ENCODE data around the gene TMEM221.
A peak's percentile ranks its signal among the peaks of the same experiment; 100 is the strongest.

Gene TMEM221

DNA sequence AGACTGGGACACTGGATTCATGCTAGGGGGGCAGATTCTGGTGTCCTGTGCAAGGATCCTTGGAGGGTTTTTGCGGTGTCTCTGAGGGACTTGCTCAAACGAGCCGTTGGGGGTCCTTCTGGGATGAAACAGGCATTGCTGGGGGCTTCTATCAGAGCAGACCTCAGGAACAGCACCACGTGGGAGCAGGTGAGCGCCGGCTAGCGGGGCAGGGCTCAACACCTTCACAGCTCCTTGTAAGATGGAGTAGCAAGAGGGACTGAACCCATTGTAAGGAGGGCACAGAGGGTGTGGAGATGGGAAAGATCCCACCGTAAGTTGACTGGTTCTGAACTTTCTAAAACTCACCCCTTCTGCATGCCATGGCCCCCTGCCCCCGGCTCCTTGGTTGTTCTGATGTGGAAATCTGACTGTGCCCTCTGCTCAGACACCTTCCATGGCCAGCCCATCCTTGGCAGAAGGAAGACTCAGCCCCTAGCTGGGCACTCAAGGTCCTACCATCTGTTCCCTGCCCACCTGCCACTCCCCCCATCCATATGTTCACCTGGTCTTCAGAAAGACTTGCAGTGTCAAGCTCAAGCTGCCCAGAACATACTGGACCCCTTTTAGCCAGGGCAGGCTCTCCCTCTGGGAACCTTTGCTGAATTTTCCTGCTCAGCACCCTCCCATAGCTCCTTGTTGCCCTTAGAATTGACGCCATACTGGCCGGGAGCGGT lies 23.1 kb upstream of the TMEM221 start:
- DNase-seq, result no peak

DNA sequence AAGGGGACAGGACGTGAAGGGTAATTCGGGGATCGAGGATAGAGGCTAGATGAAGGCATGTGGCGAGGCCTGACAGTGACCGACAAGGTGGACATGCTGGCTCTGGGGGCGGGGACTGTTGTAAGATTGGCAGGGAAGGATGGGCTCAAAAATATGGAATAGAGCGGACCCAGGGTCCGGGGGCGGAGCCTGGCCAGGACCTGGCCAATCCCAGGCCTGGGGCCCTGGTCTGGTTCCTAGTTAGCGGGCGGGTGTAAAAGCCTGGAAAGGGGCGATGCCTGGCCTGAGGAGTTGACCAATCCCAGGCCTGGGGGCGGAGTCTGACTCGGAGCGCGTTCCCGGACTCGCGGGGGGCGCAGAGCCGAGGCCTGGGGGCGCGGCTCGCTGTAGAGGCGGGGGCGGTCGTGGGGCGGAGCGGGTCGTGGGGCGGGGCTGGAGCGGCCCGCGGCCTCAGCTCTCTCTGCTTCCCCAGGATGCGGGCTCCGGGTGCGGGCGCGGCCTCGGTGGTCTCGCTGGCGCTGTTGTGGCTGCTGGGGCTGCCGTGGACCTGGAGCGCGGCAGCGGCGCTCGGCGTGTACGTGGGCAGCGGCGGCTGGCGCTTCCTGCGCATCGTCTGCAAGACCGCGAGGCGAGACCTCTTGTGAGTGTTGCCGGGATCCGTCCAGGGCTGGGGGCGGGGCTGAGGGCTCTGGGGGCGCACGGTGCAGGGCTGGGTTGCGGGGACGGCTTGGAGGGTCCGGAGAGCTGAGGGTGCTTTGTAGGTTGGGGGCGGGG lies 21.8 kb upstream of the TMEM221 start, which contains the start of gene SLC27A1:
Gene SLC27A1, plus strand, starts transcription at position 457 of the 774 bp plus-strand sequence. Its CDS starts 17 bp downstream, at position 474.
- peak; percentile 98 for DNase-seq

DNA sequence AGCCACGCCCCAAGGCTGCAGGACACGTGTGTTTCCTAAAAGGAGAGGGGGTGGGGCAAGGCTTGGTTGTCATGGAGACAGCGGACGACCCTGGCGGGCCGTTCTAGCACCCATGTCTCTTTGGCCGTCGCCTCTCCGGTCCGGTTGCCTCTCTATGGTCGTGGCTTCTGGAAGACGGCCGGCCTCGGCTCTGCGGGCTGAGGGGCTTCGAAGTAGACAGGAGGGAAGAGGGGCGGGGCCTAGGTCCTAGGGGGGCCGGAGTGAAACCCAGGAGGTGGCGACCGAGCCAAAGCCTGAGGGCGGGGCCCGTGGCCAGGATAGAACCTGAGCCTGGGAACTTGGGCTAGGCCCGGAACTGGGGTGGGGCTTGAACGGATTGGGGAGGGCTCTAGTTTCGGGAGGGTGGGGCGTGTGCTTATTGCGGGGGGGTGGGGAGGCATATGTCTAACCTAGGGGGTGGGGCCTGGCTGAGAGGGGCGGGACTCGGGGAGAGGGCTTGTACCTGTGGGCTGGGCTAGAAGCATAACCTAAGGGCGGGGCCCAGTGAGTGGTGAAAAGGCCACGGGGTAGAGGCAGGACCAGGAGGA lies 21.1 kb upstream of the TMEM221 start:
- peak; percentile 94 for DNase-seq

DNA sequence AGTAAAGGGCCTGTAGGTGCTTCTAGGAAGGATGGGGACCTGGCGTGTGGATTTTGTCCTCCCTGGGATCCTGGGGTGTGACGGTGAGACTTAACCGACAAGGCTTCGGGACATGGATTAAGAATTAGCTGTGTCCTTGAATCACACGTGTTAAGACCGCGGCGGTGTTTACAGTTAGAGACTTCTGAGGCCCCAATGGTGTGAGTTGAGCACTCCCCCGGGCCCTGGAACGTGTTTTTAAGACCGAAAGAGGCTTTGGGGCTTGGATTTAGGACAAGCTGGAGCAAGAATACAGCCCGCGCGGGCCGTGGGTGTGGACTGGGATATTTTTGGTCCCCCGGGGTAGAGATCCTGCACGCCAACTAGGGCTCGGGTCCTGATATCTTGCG lies 20.6 kb upstream of the TMEM221 start:
- DNase-seq, result no peak

DNA sequence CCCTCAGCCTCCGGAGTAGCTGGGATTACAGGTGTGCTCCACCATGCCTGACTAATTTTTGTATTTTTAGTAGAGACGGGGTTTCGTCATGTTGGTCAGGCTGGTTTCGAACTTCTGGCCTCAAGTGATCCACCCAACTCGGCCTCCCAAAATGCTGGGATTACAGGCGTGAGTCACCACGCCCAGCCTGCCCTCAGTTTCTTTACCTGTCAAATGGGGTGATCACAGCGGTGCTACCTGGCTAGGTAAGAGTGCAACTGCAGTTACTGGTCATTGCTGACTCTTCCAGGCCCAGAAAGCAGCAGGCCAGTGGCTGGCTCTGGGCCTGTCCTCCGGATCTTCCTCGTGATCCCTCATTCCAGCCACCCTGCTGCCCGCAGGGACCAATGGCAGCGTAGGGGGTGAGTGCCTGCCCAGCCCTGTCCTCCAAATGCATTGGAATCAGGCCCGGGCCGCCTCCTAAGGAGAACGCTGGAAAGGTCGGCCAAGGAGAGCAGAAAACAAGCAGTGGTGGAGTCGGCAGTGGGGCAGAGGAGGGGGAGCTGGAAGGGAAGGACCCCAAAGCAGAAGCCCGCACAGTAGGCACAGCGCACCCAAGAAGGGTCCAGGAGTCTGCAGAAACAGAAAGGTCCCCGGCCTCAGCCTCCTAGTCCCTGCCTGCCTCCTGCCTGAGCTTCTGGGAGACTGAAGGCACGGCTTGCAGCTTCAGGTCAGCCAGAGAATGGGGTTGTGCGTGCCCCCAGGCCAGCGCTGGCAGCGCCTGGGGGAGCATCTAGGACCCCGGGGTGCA lies 20.0 kb upstream of the TMEM221 start:
- DNase-seq, result no peak

DNA sequence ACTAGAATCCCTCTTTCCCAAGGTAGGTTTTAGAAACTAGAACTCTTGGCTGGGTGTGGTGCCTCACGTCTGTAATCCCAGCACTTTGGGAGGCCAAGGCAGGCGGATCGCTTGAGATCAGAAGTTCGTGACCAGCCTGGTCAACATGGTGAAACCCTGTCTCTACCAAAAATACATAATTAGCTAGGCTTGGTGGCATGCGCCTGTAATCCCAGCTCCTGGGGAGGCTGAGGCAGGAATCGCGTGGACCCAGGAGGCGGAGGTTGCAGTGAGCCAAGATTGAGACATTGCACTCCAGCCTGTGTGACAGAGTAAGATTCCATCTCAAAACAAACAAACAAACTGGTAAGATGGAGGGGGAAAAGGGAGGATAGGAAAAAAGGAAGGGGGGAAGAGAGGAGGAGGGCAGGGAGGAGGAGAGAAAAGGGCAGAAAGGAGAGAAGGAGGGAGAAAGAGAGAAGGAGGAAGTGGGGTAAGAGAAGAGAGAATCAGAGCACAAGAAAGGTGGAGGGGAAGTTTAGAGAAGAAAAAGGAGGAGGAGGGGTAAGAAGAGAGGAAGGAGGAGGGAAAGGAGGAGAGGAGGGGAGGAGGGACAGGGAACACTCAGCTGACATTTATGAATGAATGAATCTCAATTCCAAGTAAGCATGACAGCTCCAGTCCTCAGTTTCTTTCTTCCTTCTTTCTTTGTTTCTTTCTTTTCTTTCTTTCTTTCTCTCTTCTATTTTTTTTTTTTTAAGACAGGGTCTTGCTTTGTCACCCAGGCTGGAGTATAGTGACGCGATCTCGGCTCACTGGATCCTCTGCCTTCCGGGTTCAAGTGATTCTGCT lies 19.2 kb upstream of the TMEM221 start:
- DNase-seq, result no peak

DNA sequence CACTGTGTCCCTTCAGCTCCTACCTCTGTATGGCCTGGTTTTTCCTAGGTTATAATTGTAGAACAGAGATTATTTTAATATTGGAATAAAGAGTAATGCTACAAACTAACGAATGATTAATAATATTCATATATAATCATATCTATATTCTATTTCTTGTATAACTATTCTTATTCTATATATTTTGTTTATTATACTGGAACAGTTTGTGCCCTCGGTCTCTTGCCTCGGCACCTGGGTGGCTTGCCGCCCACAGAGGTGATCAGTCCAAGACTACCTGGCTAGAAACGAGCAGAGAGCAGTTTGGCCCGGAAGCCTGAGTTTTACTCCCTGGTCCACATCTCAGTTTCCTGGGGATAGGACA lies 18.0 kb upstream of the TMEM221 start:
- no peak for DNase-seq

DNA sequence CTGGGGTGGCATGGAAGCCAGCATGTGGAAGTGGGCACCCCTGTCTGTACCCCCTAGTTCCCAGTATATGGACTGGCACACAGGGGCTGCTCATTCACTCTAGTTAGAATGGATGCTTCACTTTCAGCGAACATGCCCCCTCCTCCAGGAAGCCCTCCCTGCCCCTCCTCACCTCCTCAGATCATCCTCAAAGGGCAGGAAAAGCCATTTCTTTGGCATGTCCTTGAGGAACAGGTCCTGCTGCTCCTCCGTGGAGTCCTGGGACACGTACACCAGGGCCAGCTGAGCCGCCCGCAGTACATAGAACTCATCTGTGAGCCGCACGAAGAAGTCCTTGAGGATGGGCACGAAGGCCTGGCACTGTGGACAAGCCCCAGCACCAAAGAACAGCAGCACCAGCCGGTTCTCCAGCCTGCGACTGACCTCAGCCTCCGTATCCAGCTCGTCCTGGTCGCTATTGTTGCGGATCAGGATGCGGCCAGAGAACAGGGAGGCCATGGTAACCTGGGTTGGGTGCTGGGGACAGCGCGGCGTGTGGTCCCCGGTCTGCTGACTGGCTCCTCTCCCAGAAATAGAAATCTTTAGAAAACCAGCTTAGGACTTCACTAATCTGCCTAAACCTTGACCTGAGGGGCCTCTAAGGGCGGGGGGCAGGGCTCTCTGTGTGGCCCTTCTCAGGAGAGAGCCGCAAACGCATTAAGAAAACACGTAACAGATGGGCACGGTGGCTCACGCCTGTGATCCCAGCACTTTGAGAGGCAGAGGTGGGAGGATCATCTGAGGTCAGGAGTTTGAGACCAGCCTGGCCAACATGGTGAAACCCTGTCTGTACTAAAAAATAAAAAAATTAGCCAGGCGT lies 12.1 kb upstream of the TMEM221 start, which contains the start of gene NXNL1:
Gene NXNL1, minus strand, starts transcription at position 555 of the 859 bp plus-strand sequence. Its CDS starts 57 bp downstream, at position 498.
- DNase-seq, result no peak

DNA sequence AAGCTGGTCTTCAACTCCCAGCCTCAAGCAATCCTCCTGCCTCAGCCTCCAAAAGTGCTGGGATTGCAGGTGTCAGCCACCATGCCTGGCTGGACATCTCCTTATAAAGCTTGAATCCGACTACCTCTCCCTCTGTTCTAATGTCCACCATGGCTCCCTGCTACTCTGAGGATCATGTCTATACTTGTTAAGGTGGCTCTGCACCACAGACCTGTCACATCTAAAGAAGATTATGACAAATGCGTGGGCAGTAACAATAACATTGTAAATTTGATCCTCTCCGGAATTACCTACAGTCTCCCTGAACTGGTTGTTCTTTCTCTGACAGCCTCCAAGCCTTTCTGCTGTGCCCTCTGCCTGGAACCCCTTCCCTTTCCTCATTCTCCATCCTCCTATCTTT lies 10.5 kb upstream of the TMEM221 start:
- DNase-seq, result no peak

DNA sequence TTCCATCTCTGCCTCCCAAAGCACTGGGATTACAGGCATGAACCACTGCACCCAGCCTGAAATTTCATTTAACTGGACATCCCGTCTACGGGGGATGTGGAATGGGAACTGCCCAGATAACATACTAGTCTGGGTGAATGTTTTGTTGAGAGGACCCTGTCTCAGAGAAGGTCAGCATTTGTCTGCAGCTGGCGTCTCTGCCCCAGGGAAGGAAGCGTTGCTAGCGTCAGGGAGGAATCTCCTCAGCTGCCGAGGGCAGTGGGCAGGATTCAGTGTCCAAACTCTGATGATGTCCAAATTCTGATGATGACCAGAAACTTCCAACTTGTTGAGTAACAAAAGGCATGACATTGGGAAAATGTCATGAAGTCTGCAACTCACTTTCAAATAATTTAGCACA lies 9.1 kb upstream of the TMEM221 start:
- DNase-seq, result no peak

DNA sequence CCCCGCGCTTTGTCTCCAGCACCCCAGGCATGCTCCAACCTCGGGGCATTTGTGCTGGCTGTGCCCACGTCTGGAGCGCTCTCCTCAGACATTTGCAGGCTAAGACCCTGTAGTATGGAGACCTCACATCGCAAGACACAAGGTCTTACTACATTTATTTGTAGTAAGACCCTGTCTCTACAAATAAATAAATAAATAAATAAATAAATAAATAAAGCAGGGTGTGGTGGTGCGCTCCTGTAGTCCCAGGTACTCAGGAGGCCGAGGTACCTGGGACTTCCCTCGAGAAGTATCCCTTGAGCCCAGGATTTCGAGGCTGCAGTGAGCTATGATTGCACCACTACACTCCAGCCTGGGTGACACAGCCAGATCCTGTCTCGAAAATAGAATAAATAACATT lies 7.7 kb upstream of the TMEM221 start:
- no peak for DNase-seq

DNA sequence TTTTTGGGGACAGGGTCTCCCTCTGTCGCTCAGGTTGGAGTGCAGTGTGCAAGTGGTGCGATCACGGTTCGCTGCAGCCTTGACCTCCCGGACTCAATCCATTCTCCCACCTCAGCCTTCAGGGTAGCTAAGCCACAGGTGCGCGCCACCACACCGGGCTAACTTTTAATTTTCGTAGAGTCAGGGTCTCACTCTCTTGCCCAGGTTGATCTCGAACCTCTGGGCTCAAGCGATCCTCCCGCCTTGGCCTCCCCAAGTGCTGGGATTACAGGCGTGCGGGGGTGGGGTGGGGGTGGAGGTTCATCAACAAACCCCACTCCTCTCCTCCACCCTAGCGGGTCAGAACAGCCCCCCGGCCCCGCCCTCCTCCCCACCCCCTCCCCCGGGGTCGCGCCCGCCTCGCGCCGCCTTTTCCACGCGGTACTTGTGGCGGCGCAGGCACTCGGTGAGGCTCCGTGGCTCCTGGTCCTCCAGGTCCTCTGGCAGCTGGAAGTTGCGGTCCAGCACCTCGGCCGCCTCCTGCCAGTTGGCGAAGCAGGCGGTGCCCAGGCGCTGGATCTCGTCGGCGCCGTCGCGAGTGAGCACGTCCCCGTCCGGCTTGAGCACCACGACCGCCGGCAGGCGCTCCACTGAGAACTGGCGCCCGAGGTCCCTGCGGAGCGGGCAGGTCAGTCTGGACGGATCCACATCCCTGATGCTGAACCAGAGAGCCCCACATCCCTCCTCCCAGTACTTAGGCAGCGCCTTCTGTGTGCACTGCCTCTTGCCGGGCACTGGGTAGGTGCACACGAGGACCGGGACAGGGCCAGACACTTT lies 7.0 kb upstream of the TMEM221 start:
- DNase-seq, result no peak

DNA sequence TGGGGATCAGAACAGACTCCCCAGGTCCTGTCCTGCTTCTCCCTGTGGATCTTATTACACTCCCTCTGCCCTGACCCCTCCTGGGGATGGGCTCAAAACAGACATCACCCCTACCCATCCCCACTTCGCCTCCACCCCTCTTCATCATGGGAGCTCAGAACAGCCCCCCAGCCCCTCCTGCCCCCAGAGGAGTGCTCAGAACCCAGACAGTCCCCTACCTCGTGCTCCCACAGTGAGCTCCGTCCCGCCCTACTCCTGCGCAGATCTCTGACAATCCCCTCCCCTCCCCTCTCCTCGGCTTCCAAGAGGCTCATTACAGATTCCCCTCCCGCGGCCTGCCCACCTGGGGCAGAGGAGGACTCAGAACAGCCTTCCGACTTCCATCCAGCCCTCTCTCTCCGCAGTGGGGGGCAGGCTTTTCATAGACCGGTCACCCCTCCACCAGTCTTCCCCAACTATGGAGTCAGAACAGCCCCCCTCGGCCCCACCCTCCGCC lies 6.2 kb upstream of the TMEM221 start:
- DNase-seq, result no peak

DNA sequence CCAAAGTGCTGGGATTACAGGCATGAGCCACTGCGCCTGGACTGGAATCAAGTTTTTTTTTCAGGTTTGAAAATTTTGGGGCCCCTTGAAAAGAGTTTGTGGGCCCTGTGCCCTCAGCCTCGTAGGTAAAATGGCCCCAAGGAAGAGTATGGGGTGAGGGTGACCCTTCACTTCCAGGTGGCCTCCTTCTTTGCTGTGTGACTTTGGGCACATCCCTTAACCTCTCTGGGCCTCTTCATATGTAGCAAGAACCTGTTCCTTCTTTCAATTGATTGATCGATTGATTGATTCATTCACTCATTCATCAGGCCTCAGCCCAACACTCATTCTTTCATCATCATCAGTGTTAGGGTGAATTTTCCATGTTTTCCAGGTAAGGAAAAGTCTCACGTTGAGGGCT lies 3.4 kb upstream of the TMEM221 start:
- DNase-seq, result no peak

DNA sequence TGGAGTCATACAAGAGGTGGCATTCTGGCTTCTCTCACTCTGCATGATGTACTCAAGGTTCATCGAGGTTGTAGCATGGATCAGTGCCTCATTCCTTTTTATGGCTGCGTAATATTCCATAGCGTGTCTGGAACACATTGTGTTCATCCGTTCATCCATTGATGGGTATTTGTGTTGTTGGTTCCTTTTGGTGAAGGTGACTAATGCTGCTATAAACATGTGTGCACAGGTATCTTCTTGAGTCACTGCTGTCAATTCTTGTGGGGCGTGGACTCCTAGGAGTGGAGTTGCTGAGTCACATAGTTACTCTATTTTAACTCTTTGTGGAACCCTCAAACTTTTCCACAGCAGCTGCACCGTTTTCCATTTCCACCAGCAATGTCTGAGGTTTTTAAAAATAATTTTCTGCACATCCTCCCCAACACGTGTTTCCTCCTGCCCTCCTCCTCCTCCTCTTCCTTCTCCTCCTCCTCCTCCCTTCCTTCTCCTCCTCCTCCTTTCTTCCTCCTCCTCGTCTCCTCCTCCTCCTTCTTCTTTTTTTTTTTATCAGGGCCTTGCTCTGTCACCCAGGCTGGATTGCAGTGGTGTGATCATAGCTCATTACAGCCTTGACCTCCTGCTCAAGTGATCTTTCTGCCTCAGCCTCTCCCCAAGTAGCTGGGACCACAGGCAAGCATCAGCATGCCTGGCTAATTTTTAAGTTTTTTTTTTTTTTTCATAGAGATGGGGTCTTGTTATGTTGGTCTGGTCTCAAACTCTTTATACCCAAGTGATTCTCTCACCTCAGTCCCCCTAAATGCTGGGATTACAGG lies 2.0 kb upstream of the TMEM221 start:
- peak; percentile 48 for DNase-seq

DNA sequence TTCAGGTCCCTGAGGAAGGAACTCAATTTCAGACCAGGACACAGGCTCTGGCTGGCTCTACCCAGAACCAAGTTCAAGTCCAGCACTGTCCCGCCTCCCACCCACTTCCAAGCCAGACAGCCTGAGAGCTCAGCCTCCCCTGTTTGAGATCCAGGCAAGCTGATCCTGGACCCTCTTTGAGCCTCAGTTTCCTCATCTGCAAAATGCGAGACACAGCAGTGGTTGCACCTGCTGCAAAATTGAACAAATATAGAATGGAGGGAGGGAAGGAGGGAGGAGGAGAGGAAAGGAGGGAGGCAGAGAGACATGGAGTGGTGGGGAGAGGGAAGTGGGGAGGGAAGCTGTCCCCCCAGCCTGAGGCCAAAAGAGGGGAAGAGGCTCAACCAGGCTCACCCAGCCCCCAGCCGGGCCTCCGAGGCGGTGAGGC lies 751 bp downstream of the TMEM221 start:
- no peak for DNase-seq

DNA sequence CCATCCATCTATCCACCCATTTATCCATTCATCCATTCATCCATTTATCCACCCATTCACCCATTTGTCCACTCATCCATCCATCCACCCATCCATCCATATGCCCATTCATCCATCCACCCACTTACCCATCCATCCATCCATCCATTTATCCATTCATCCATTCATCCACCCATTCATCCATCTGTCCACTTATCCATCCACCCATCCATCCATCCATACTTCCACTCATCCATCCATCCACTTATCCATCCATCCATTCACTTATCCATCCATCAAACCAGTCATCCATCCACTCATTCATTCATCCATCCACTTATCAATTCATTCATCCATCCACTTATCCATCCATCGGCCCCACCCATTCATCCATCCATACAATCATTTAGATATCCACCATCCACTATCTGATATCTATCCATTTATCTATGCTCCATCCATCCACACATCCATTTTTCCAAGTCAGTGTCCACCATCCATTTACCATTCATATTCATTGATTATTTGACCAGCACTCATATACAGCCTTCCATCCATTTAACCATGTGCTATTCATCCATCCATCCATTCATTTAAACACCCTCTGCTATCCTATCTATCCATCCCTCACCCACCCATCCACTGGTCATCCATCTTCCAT lies 2.8 kb downstream of the TMEM221 start:
- no peak for DNase-seq

DNA sequence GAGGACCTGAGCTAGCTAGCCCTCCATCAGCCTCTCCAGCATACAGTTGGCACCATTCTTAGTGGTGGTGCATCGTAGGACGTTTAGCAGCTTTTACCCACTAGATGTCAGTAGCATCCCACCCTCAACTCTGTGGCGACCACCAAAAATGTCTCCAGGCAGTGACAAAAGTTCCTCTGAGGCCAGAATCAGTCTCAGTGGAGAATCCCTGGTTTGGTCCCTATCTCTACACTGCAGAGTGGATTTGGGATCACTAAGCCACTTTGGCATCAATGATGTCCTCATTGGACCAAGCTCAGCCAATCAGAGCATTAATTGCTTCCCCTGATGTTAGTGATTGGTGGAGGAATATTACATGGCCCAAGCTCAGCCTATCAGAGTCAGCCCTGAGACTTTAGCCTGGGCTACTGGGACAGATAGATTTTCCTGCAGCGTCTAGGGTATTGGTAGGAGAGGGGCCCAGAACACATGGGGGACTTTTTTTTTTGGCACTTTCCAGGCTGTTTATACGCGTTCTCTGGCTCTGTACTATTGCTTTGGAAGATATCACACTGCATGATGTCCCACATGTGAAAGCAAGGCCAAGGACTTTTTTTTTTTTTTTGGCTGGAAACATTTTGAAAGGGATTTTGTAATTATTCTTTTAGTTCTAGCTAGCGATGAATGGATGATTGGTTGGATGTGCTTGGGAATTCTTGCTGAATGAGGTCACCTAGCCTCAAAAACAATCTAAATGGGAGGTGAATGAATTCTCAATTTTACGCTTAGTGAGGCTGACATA lies 7.0 kb downstream of the TMEM221 start:
- peak; percentile 35 for DNase-seq

Data from hematopoietic multipotent progenitor cell treated with erythropoietin and hydrocortisone succinate and interleukin-3 and kit ligand, for 8 days (in vitro differentiated cells).